ENCODE measurements around the gene CACNA1S.
A peak's percentile ranks its signal among the peaks of the same experiment; 100 is the strongest.

CACNA1S gene

DNA sequence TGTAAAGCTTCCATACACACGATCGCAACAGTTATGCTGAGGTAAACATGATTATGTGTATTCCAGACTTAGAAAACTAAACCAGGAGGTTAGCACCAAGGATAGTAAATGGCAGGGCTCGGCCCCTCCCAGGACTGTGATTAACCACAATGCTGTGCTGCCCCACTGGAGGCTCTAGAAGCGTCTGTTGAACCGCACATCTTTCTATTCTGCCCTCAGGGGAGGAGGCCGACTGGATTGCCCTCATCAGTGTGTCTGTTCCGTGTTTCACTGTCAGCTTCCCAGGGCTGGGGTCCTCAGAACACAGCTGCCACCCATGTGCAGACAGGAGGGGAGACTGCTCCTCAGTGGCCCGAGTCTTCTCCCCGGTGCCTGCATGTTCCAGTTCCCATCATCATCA, 27.5 kb upstream of the CACNA1S start:
- DNase-seq: no peak

DNA sequence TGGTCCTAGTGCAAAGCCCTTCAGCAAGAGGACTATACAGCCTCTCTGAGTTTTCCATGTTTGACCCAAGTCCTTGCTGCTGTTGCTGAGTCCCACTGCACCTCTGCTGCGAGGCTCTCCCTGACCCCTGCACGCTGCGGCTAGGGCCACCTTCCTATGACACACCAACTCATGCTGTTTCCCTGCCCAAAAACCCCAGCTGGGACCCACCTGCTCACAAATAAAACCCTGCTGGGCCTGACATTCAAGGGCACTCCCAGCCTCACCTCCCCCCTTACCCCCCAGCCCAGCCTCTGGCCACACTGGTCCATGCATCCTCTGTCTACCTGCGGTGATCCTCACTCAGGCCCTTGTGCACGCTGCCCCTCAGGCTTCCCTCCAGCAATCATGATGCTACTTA, 27.1 kb upstream of the CACNA1S start:
- no peak for DNase-seq

DNA sequence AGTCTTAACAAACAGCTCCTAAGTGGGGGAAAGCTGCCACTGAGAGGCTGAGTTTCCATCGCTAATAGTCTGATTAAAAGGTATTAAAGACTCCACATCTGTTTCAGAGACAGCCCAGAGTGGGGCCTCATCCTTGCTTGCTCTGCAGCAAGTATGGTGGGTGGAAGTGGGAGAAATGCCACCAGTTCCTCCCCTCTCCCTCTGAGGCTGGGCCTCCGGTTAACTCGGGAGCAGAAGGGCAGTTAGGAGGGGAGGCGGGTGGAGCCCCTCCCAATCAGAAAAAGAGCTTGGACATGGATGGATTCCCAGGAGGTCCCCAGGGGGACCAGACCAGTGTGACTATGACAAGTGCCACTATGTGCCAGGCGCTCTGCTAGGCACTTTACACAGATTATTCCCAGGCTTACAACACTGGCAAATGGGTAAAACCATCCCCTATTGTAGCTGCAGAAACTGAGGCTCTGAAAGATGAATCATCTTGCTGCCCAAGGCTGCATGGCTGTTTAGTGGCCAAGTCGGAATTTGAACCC, 26.1 kb upstream of the CACNA1S start:
- no peak for DNase-seq

DNA sequence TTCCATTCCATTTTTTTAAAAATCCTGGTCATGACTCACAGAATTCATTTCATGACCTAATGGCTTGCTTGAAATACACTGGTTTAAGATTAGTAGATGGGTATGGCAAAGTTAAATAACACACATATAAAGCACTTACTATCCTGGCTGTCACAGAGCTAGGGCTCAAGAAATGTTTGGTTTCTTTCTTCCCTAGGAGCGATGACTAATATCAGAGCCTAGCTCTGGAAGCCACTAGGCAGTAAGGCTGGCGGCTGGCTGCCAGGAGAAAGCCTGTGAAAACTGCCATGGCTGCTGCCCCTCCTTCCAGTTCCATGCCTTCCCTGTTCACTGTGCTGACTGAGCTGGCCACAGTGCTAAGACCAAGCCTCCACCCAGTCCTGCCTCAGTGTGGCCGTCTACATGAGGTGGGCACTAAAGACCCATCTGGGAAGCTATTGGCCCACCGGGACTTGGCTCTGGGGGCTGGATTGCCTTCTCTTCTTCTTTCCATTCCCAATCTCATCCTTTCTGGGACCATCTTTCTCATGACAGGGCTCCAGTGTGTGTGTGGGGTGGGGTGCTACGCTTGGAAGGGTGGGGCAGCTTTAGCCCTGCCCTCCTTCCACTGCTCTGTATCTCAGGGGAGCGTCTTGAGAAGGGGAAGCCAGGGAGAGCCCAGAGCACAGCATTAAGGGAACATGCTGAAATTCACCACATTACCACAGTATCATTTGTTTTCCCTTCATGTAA, 25.5 kb upstream of the CACNA1S start:
- DNase-seq: no peak

DNA sequence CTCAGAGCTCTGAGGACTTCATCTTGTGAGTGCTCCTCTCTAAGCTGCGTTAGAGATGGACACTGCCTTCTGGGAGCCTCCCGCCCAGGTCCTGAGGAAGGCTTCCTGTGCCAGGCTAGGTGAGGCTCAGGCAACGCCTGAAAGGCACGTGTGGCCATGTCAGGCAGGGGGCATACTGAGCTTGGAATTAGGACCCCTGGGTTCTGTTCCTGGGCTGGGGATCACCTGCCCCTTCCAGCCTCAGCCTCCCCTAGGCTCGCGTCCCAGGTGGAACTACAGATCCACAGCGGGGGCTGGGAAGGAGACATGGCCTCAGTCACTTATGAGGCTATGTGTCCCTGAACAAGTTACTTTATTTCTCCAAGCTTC, 24.8 kb upstream of the CACNA1S start:
- no peak for DNase-seq

DNA sequence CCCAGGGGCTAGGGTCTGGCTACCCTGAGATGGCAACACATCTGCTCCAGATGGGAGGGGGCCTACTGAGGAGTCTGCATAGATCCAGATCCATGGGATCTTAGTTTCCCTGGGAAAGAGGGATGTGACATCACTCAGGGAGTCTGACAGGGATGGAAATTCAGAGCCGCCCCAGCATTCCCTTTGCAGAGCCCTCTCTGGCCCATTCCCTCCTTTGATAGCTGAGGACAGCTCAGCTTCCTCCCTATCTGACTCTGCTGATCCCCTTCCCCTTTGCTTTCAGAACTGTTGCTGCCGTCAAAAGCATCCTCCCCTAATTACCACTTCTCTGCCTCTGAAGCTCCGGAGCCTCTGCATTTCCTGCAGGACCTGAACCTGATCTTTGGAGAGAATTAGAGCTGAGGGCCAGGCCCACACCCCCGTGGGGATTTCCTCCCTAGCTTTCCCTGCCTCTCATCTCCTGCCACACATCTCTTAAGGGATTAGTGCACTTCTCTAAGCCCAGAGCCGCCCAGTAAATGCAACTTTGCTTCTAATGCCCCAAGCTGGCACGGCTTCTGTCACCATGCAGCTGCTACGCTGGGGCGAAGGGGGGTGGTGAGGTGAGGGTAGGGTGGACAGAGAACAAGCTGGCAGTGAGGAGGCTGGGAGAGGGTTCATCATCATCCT, 24.3 kb upstream of the CACNA1S start:
- DNase-seq: no peak

DNA sequence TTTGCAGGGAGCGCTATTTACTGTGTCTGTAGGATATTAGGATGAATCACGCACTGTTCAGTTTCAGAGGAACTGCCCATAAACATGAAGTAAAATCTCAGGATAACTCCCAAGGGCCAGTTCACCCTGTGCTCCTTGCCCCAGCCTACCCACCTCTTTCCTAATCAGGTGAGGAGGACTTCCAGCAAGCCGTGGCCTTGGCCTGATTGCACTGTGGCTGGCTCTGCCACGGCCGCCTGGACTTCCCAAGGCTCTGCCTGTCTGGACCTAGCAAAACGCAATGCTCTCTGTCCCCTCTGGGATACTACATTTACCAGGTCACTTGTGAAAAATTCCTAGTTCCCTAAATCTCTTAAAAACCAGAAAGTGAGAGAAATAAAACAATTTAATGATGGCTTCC, 22.2 kb upstream of the CACNA1S start:
- DNase-seq: no peak

DNA sequence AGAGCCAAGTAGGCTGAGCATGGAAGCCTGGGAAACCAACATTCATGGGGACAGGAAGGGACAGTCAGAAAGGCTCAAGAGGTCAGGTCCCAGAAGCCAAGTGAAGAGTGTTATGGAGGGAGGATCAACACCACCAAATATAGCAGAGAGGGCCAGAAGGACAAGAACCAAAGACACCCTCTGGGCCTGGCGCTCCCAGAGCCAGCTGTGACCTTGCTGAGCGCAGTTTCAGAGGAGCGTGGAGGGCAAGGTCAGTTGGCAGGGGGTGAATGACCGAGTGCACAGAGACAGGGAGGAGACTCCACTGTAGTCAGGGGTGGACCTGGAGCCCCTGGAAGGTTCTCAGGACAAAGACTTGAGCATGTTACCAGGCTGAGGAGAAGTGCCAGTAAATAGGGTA, 19.2 kb upstream of the CACNA1S start:
- DNase-seq: no peak

DNA sequence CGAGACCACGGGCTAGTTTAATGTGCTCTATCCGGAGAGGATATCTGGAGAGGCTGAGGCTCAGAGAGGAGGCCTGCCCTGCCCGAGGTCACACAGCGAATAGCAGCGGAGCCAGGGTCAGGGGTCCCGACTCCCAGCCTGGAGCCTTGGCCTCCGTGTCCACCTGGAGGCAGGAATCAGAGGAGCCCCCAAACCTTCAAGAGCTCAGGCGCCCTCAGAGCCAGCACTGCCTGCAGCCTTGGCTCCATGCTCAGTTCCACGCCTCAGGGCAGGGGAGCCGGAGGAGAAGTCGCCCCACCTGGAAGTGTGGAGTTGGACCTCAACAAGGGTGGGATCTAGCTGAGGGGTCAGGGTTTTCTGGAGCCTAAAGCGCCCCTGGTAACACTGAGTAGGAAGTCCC, 16.7 kb upstream of the CACNA1S start:
- no peak for DNase-seq

DNA sequence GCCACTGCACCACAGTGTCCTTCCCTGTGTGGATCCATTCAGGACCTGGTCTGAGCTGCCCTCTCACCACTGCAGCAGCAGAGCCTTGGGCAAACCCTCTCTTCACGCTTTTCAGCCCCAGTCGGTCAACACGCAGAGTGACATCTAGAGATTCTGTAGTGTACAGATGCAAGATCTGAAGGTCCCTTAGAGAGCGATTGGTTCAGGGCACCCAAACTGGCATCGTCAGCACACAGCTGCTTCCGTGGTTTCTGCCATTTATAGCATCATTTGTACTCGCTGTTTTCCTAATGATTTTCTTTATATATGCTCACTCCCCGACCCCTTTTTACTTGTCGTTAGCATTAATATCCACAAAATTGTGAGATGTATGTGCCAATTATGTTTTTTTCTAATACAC, 16.2 kb upstream of the CACNA1S start:
- no peak for DNase-seq

DNA sequence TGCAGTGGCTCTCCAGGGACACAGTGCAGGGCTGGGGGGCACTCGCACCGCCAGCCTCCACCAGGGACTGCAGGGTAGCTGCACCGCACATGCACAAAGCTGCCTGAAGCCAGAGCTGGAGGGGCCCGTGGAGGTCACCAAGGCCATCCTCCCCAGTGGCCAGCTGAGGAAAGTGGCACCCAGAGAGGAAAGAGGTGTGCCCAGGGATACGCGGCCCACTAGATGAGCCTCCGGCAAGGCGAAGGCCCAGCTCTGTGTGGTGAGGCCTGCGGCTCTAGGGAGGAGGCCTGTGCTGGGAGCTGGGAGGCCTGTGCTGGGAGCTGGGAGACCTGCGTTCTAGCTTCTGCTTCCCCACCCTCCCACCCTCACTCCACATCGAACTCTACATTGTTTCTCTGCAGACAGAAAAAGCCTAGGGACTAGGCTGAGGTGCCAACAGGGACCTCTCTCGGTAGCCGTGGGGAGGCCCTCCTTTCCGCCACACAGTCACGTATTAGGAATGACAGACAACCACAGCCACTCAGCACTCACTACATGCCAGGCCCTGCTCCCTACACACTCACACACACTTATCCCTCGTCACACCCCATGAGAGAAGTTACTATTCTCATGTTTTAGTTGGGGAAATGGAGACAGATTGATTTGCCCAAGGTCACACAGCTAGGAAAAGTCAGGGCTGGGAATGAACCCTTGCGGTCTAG, 15.7 kb upstream of the CACNA1S start:
- DNase-seq: no peak

DNA sequence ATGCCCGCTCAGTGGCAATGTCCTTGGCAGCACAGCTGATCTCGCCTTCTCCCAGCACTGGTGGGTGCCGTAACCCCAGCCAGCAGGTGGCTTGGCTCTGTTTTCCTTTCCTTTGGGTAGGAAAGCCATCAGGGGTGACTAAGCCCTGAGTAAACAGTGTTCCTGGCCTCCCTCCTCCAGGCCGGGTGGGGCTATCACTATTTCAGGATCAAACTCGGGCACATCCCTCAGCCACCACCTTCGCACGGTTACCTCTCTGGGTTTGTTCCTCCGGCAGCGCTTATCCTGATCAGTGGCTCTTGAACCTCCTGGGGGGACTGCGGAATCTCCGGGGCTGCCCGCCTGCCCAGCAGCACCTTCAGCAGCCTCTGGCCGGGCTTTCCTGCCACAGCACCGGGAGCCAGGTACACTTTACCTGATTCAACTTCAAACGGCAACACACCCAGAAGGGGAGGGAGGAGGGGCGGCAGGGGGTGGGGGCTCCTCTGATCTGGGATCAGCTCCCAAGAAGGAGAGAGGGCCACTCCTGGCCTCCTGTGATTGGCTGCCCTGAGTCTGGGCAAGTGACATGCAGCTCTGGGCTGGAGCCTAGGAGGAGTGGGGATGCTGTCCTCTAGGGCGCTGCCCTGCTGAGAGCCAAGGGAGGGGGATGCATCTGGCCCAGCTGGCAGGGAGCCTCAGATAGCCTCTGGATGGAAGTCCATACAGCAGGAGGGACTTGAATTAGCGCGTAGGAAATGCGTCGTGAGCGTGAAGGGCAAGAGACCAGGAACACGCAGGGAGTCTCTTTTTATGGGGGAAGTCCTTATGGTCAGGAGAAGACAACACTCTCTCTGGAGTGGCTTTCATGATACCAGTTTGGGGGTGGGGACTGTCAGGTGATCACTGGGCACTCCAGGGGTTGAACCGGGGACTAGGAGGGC, 14.9 kb upstream of the CACNA1S start, which contains the start of gene ASCL5:
TSS of gene ASCL5 (minus strand) at position 353 of the 923 bp plus-strand sequence. CDS start 11,812 bp downstream, outside the sequence.
- DNase-seq: no peak

DNA sequence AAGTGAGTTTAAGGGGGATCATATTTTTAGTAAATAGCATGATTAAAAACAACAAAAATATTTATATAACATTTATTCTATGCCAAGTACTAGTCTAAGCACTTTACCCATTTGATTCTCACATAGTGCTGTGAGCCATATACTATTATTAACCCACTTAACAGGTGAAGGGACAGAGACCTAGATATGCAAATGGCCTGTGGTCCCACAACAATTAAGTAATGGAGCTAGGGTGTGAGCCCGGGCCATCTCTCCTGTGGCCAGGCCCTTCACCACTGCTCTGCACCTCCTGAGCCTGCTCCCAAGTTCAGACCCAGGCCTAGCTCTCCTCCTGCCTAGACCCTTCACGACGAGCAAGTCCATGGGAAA, 14.2 kb upstream of the CACNA1S start:
- no peak for DNase-seq

DNA sequence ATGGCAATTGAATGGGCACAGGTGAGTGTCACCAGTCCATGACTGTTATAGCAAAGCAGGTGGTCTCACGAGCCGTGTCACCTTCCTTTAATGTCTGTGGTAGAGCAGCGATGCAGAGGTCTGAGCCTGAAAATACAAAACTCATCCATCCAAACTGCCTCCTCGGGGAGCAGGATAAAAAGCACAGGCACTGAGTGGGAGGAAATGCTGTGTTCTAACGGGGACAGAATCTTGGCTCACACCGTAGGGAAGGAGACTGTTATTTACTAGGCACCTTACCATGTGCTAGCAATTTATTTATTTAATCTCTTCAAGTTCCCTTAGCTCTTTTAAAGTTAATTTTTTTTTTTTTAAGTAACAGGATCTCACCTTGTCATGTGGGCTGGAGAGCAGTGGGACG, 13.6 kb upstream of the CACNA1S start:
- DNase-seq: no peak

DNA sequence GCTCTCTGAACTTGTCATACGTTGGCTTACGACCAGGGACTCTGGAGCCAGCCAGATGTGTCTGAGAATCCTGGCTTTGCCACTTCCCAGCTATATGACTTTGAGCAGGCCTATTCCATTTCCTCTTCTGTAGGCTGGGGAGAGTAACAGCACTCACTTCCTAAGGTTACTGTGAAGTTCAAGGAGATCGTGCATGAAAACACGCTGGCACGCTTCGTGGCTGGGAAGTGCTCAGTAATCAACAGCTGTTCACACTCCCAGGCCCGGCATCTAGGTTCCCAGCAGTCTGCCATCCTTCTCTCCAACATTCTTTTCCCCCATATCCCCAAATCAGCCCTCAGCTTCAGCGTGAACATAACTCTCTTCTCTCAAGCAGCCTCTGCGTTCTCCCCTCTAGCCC, 12.8 kb upstream of the CACNA1S start:
- no peak for DNase-seq

DNA sequence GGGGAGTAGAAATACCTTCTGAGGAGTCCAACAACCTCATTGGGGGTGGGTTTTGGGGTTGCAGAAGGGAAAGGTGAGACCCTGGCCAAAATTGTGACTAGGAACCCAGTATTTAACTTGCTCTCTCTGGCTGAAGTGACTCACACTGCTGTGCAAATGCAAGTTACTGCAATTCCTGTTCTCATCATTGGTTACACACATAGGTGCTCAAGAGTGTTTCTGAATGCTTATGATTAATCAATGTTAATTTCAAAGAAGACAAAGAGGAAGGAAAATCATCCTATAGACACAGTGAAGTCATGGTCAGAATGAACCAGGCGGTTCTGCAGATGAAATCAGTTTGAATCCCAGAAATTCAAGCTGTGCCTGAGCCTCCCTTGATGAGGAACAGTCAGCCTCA, 11.6 kb upstream of the CACNA1S start:
- DNase-seq: no peak

DNA sequence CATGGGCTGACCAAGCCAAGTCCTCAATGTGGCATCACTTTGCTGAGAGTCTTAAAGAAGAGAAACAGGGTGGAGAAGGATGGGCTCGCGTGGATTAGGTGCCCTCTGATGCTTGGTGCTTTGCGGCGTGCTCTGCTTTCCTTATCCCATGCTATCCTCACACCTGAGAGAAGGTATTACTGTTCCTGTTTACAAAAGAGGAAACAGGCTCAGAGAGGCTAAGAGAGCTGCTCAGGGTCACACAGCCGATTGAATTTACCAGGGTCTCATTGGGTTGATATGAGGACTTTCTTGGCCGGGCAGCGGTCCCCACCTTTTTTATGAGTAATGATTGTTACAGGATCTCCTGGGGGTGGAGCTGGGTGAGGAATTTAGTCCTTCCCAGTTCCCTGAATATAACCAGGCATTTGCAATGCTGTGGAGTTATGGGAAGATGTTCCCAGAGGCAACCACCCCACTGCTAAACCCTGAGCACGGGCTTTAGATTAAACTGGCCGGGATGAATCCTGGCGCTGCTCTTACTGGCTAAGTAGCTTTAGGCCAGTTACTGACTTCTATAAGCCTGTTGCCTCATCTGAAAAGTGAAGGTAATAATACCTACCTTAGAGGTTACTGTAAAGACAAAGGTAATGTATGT, 10.2 kb upstream of the CACNA1S start:
- DNase-seq: no peak

DNA sequence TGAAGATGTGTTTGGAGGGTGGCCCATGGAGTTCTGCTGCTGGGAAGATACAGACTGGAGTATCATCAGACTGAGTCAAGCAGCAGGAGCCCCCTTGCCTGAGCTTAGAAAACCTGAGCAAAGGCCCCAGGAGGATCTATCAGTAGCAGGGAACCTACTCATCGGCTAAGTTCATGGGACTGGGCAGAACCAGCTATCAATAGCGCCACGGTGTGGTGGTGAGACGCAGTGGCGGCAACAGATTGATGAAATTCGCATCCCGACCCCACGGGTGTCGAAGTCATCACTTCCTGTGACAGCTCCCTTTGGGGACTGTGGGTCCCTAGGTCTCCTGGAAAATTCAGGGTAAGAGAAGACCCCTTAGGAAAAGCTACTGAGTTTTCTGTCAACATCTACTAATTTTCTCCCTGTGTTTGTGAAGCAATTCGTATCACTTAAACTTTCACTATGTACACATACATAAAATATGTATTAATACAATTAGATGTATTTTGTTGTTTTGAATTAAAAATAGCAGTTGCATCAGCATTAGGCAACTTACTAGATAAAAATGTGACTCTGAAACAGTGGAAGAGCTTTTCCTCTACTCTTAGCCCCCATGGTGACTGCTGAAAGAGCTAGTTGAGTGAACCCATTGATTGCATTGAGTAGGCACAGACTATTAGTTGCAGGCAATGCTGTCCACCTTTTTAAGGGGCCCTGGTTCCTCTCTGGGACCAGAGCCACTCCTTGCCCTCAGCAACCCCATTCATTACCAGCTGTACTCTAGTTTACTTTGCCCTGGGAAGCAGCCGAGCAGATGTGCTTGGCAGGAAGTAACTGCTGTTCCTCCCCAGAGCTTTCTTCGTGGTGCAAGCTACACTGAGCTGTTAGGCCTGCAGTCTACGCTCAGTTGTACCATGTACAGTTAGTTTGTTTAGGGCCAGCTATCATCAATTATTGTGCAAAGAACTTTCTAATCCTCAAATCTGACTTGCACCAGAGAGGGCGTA, 7.3 kb upstream of the CACNA1S start:
- DNase-seq: peak; percentile 11

DNA sequence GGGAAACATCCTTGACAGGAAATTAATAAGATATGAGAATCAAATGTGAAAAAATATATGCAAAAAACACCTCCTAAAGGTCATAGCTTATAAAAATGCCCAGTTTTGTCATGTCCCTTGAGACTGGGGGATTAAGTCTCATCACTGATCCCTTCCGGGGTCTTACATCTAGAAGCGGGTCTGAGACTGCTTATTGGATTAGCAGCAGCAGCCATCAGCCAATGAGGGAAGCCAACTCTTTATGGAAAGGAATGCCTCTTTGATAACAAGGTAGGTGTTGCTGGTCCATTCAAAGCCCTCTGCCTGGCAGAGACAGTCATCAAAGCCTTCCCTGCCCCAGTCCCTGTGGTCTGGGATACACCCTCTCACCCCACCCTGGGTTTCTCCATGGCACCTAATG, 3.9 kb upstream of the CACNA1S start:
- no peak for DNase-seq

DNA sequence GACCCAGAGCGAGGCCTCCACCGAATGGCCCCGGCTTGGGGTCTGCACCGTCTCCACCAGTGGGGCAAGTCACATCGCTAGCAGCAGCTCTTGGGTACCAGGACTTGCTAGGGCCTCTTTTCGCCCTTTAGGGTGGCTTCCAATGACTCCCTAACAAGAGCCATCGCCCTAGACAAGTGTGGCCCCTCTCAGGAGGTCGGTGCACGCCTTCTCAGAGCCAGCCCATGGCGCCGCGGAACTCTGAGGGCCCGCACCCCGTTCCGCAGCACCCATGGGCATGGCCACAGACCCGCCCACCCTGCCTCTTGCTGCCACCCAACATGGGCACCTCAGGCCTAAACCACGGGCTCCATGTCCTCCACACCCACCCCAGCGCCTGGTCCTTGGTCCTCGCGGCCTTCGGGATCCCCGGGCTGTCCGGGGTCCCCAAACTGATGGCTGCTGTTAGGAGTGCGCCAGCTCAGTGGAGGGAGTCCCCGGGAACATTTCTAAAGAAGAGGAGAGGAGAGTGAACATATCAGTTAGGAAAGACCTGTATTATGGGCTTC, 3.2 kb upstream of the CACNA1S start:
- no peak for DNase-seq

Data from GF-D8 (cell line).